ENCODE data around the gene DNAJC16. TPM values are rescaled to one million over a fixed set of nuclear protein-coding genes. Genes with fewer than 3 reads are reported as not detected.
A peak's percentile ranks its signal among the peaks of the same experiment; 100 is the strongest.

The DNAJC16 gene
- total RNA-seq, 1 donor from 2014 or later, result 26.3 TPM

- no peak for DNase-seq (ENCODE audit: extremely low spot score, unreplicated experiment)
- peaks cover 9% of the 10 kb centered on the region for H3K4me1 Mint-ChIP-seq (ENCODE audit: unreplicated experiment)
- H3K27ac Mint-ChIP-seq, result no peak overlapping the region
- H3K9me3 Mint-ChIP-seq, result no peaks in the 10 kb centered on the region
- H3K27me3 Mint-ChIP-seq, result peaks cover 6% of the 10 kb centered on the region
- no peak for TF ChIP-seq CTCF (conservative IDR thresholded peaks at IDR 0.05)
- H3K4me3 Mint-ChIP-seq, result no peak overlapping the region
- peaks cover 5% of the 10 kb centered on the region for H3K36me3 Mint-ChIP-seq
Observed at GRCh38 chr1:15578921-15579682, 52.5 kb downstream of the DNAJC16 start.

GRCh38 chr1:15579683-15580047, 53.0 kb downstream of the DNAJC16 start:
- no peaks in the 10 kb centered on the region for H3K9me3 Mint-ChIP-seq
- no peak for TF ChIP-seq CTCF (conservative IDR thresholded peaks at IDR 0.05)
- peaks cover 6% of the 10 kb centered on the region for H3K27me3 Mint-ChIP-seq
- H3K4me1 Mint-ChIP-seq (ENCODE audit: unreplicated experiment), result peaks cover 9% of the 10 kb centered on the region
- peaks cover 5% of the 10 kb centered on the region for H3K36me3 Mint-ChIP-seq
- H3K4me3 Mint-ChIP-seq, result no peak overlapping the region
- DNase-seq (ENCODE audit: extremely low spot score, unreplicated experiment), result no peak
- H3K27ac Mint-ChIP-seq, result no peak overlapping the region

- H3K27ac Mint-ChIP-seq, result no peak overlapping the region
- no peaks in the 10 kb centered on the region for H3K36me3 Mint-ChIP-seq
- peaks cover 6% of the 10 kb centered on the region for H3K27me3 Mint-ChIP-seq
- peaks cover 12% of the 10 kb centered on the region for H3K4me1 Mint-ChIP-seq (ENCODE audit: unreplicated experiment)
- peak overlapping the region; percentile 62 for H3K4me3 Mint-ChIP-seq
- no peak for TF ChIP-seq CTCF (conservative IDR thresholded peaks at IDR 0.05)
- H3K9me3 Mint-ChIP-seq, result no peaks in the 10 kb centered on the region
- no peak for DNase-seq (ENCODE audit: extremely low spot score, unreplicated experiment)
Observed at GRCh38 chr1:15583016-15583706, 56.5 kb downstream of the DNAJC16 start.

- peak; percentile 74 for DNase-seq (ENCODE audit: extremely low spot score, unreplicated experiment)
- Mint-ChIP-seq H3K9me3 (no peaks in the 10 kb centered on the region), H3K27me3 (peaks cover 6% of the 10 kb centered on the region), H3K4me1 (ENCODE audit: unreplicated experiment) (peaks cover 6% of the 10 kb centered on the region), H3K27ac (peak within 1 kb of the TSS; percentile 63), H3K36me3 (no peaks in the 10 kb centered on the region), H3K4me3 (peak within 1 kb of the TSS; percentile 78)
- TF ChIP-seq CTCF (conservative IDR thresholded peaks at IDR 0.05), result peak; percentile 69
Observed at GRCh38 chr1:15584489-15585363, 58.1 kb downstream of the DNAJC16 start, which contains the start of gene AGMAT. Gene AGMAT (minus strand): TSS chr1:15585051. CDS start chr1:15584967, 84 bp downstream.

- H3K4me3 Mint-ChIP-seq, result no peak overlapping the region
- no peak for TF ChIP-seq CTCF (conservative IDR thresholded peaks at IDR 0.05)
- H3K9me3 Mint-ChIP-seq, result no peaks in the 10 kb centered on the region
- no peak overlapping the region for H3K27ac Mint-ChIP-seq
- no peaks in the 10 kb centered on the region for H3K4me1 Mint-ChIP-seq (ENCODE audit: unreplicated experiment)
- peaks cover 3% of the 10 kb centered on the region for H3K27me3 Mint-ChIP-seq
- no peak for DNase-seq (ENCODE audit: extremely low spot score, unreplicated experiment)
- no peaks in the 10 kb centered on the region for H3K36me3 Mint-ChIP-seq
Observed at GRCh38 chr1:15592285-15592684, 65.6 kb downstream of the DNAJC16 start.

All from type B pancreatic cell (in vitro differentiated cells).